HEK293T (cell line): Measurements from ENCODE around the gene INPP5A.

Experiments
- CTCF ChIA-PET: fragments of 350-600 bp; formaldehyde crosslinking; extraction: SDS; loops from one replicate; lab custom pipeline; 2021; ENCODE audit warnings: antibody characterized with exemption, inconsistent platforms; lab: Yijun Ruan, JAX
- POLR2A ChIA-PET: fragments of 350-600 bp; formaldehyde crosslinking; extraction: SDS; loops from one replicate; lab custom pipeline; 2020; ENCODE audit warnings: antibody characterized with exemption, inconsistent platforms; lab: Yijun Ruan, JAX
- DNase-seq: peaks from one replicate; pipeline ENCODE4 v3.0.0; 2012; ENCODE audit warnings: mixed read lengths; ENCODE audit errors: extremely low spot score
- ARNT ChIP-seq: fragments of 450-650 bp; IDR thresholded peaks from 2 replicates; pipeline ENCODE4 v1.6.1; 2017; ENCODE audit warnings: mild to moderate bottlenecking
- BHLHE40 ChIP-seq: fragments of 450-650 bp; IDR thresholded peaks from 2 replicates; pipeline ENCODE4 v1.6.1; 2016; ENCODE audit warnings: mild to moderate bottlenecking, moderate library complexity, borderline replicate concordance
- CTBP1 ChIP-seq: fragments of 450-650 bp; IDR thresholded peaks from 2 replicates; pipeline ENCODE4 v1.6.1; 2016; ENCODE audit warnings: borderline replicate concordance
- ELF4 ChIP-seq: fragments of 450-650 bp; IDR thresholded peaks from 2 replicates; pipeline ENCODE4 v1.6.1; 2017; ENCODE audit warnings: antibody characterized with exemption
- FOXA1 ChIP-seq: fragments of 450-650 bp; IDR thresholded peaks from 2 replicates; pipeline ENCODE4 v1.6.1; 2016; ENCODE audit warnings: mild to moderate bottlenecking
- FOXK2 ChIP-seq: fragments of 450-650 bp; IDR thresholded peaks from 2 replicates; pipeline ENCODE4 v1.6.1; 2016; ENCODE audit warnings: mild to moderate bottlenecking
- FOXM1 ChIP-seq: fragments of 450-650 bp; IDR thresholded peaks from 2 replicates; pipeline ENCODE4 v1.6.1; 2017; ENCODE audit warnings: mild to moderate bottlenecking, borderline replicate concordance
- HDGF ChIP-seq: fragments of 450-650 bp; IDR thresholded peaks from 2 replicates; pipeline ENCODE4 v1.6.1; 2017; ENCODE audit warnings: antibody characterized with exemption, borderline replicate concordance
- L3MBTL2 ChIP-seq: fragments of 450-650 bp; conservative IDR thresholded peaks from 2 replicates; pipeline ENCODE4 v1.6.1; 2016; ENCODE audit warnings: mild to moderate bottlenecking
- LEF1 ChIP-seq: fragments of 450-650 bp; IDR thresholded peaks from 2 replicates; pipeline ENCODE4 v1.6.1; 2017; ENCODE audit warnings: mild to moderate bottlenecking, borderline replicate concordance
- NFRKB ChIP-seq: fragments of 450-650 bp; IDR thresholded peaks from 2 replicates; pipeline ENCODE4 v1.6.1; 2016; ENCODE audit warnings: mild to moderate bottlenecking, moderate library complexity
- SP1 ChIP-seq: fragments of 450-650 bp; IDR thresholded peaks from 2 replicates; pipeline ENCODE4 v1.6.1; 2017
- SUZ12 ChIP-seq: fragments of 450-650 bp; IDR thresholded peaks from 2 replicates; pipeline ENCODE4 v1.6.1; 2016; ENCODE audit warnings: mild to moderate bottlenecking
- TARDBP ChIP-seq: fragments of 450-650 bp; IDR thresholded peaks from 2 replicates; pipeline ENCODE4 v1.6.1; 2016
- ZNF384 ChIP-seq: fragments of 450-650 bp; IDR thresholded peaks from 2 replicates; pipeline ENCODE4 v1.6.1; 2016
- TF ChIP-seq, protein P1 (sequence below): fragments of 450-650 bp; IDR thresholded peaks from 2 replicates; pipeline ENCODE4 v1.6.1; 2016

Gene INPP5A

DNA sequence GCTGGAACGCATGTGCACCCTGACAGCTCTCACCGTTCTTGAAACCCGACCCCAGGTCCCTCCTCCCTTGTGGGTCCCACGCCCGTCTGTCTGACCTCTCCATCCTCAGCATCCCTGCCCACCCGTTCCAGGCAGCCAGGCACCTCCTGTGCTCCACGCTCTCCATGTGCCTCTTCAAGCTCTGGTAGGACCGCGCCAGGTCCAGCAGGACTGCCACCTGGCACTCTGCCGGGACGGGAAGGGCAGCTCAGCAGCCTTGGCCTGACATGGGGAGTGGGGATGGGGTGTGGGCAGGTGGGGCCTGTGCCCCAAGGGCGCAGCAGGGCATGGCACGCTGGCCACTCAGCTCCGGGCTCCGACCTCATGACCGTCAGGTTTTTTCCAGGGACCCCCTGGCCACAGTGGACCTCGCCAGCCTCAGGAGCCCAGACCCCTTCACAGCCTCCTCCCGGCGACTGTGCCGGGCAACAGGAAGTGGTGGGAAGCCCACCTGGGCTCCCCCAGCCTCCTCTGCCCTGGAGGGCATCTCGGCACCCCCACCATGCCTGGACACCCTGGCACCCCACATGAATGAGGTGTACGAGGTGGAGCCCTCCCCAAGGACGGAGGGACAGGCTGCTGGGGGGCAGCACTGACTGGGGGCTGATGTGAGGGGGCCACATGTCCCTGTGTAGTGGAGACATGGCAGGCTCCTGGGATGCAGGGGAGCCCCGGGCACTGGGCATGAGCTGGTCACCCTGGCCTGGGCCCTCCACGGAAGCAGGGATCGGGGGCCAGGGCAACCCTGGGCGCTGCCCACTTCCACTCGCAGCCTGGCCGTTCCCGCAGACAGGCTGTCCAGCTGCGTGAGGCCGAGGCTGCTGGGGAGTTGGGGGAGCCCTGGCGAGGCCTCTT is 273.5 kb downstream of the INPP5A start:
- ChIA-PET CTCF (no interaction called here), POLR2A (no interaction called here)
- DNase-seq, result no peak
- TF ChIP-seq FOXA1 (no peak), FOXK2 (no peak), BHLHE40 (no peak), SP1 (no peak), L3MBTL2 (no peak), SUZ12 (no peak), TARDBP (no peak), ELF4 (no peak), ZNF384 (no peak), ARNT (no peak), HDGF (no peak)
- TF ChIP-seq, protein P1, sequence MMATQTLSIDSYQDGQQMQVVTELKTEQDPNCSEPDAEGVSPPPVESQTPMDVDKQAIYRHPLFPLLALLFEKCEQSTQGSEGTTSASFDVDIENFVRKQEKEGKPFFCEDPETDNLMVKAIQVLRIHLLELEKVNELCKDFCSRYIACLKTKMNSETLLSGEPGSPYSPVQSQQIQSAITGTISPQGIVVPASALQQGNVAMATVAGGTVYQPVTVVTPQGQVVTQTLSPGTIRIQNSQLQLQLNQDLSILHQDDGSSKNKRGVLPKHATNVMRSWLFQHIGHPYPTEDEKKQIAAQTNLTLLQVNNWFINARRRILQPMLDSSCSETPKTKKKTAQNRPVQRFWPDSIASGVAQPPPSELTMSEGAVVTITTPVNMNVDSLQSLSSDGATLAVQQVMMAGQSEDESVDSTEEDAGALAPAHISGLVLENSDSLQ, result no peak

DNA sequence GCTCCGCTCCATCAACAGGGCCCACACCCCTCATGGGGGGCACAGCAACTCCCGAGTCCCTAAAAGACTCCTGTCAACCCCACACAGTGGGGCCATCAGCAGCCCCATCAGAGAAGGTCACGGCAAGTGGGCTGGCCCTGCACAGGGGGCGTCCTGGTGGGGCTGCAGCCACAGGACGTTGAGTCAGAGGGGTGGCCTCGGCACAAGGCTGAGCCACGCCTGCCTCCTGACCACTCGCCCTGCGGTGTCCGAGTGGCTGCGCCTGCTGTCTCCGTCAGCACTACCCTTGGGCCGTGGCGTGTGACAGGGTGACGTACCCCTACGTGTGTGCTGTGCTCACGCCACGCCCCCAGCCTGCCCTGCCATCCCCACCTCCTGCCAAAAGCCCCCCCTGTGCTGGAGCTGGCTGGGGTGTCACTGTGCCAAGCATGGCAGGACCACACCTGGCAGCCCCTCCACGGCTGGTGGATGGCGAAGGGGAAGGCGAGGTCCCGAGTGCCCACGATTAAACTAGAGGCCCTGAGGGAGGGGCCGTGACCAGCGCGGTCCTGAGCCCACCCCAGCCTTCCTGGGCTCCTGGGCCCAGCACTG is 274.4 kb downstream of the INPP5A start:
- CTCF ChIA-PET, result no interaction called here
- POLR2A ChIA-PET, result no interaction called here
- no peak for DNase-seq
- TF ChIP-seq BHLHE40, result no peak
- no peak for TF ChIP-seq LEF1
- TF ChIP-seq, protein P1, result no peak
- no peak for TF ChIP-seq FOXM1
- no peak for TF ChIP-seq FOXA1
- TF ChIP-seq TARDBP, result no peak
- TF ChIP-seq ARNT, result no peak
- no peak for TF ChIP-seq FOXK2
- no peak for TF ChIP-seq L3MBTL2
- no peak for TF ChIP-seq ZNF384
- TF ChIP-seq SUZ12, result no peak
- no peak for TF ChIP-seq HDGF
- TF ChIP-seq NFRKB, result no peak
- no peak for TF ChIP-seq SP1

DNA sequence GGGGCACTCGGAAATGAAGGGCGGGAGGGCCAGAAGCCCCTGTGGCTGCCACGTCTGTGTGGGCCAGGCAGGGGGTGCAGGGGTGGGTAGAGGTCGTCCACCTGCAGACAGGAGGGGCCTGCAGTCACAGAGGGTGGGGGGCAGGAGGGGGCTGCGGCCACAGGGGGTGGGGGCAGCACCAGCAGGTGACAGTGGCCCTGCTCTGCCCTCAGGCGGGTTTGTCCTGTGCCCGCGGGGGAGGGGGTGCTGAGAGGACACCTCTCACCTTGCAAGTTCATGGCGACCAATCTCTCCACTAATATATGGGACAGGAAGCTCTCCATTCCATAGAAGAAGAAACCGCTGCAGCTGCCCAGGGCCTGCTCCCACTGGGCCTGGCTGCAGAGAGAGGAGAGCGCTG is 274.9 kb downstream of the INPP5A start:
- DNase-seq, result no peak
- no peak for TF ChIP-seq ELF4
- no peak for TF ChIP-seq FOXA1
- no peak for TF ChIP-seq FOXM1
- TF ChIP-seq FOXK2, result no peak
- no peak for TF ChIP-seq LEF1
- CTCF ChIA-PET, result no interaction called here
- POLR2A ChIA-PET, result no interaction called here

DNA sequence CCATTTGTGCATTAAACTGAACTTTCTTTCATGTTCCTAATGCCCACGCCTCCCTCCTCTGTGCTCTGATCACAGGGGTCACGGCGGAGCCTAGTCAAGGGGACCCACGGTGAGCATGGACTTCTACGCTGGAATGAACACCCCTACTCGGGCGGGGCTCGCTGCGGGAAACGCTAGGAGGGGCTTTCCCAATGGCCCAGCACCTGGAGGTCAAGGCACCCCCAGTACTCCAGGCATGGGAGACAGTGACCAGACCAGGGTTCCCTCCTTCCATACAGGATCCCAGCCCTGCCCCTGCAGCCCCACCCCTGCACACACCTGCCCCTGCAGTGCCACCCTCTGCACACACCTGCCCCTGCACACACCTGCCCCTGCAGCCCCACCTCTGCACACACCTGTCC is 275.4 kb downstream of the INPP5A start:
- no peak for DNase-seq
- POLR2A ChIA-PET, result no interaction called here
- CTCF ChIA-PET, result no interaction called here
- TF ChIP-seq ZNF384 (no peak), ARNT (no peak), BHLHE40 (no peak), FOXK2 (no peak), NFRKB (no peak), LEF1 (no peak), FOXM1 (no peak), SP1 (no peak), SUZ12 (no peak), L3MBTL2 (no peak), ELF4 (no peak), CTBP1 (no peak)

DNA sequence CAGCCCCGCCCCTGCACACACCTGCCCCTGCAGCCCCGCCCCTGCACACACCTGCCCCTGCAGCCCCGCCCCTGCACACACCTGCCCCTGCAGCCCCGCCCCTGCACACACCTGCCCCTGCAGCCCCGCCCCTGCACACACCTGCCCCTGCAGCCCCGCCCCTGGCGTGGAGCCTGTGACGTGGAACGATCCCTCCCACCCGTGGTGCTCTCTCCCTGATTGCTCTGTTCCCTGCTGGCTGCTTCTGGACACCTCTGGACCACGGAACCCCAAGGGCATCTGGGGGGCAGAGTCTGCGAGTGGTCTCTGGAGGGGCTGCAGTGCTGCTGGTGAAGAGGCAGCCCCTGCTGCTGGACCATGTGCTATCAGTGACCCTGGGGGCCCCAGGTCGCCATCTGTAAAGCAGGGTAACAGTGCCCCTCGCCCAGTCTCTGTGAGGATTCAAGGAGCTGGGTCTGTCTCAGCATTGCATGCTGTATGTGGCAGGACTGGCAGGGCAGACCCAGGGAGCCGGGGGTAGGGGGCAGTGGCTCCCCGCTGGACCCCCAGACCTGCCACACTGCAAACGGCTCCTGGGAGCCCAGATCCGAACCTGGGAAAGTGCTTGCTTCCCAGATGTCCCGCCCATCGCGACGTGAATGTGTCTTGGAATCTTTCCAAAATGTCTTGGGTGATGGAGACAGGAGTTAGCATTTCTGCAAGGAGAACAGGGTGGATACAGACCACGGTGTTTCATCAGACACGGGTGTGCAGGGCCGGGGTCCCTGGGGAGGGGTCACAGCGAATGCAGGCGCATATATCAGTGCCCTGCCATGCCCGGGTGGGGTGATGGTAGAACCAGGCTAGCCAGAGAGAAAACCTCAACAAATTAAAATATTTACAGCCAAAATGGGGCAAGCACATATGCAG is 276.2 kb downstream of the INPP5A start:
- no peak for DNase-seq
- TF ChIP-seq FOXK2 (no peak), BHLHE40 (no peak), SP1 (no peak), L3MBTL2 (no peak), ARNT (no peak), ELF4 (no peak), HDGF (no peak), LEF1 (no peak), FOXM1 (no peak), TARDBP (no peak), ZNF384 (no peak), SUZ12 (no peak), FOXA1 (no peak), CTBP1 (no peak), NFRKB (no peak)
- TF ChIP-seq, protein P1, result no peak
- POLR2A ChIA-PET, result no interaction called here
- CTCF ChIA-PET, result no interaction called here

DNA sequence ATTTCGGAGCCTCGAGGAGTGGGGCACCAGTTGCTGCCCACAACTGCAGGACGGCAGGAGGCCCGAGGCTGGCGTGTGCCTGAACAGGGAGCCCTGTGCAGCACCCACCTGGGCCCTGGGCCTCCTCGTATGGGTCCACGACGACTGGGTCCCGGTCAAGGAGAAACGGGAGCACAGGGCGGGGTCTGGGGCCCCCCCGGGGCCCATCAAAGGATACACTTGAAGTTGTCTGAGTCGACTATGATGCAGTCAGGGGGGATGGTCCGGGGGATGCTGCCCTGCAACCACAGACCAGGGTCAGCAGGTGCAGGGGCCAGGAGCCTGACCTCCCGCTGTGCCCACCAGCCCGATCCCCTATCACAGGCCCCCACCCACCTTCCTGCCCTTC is 276.9 kb downstream of the INPP5A start:
- DNase-seq, result no peak
- CTCF ChIA-PET, result no interaction called here
- POLR2A ChIA-PET, result no interaction called here
- TF ChIP-seq SP1 (no peak), NFRKB (no peak), ARNT (no peak), FOXM1 (no peak), BHLHE40 (no peak), SUZ12 (no peak), ELF4 (no peak), ZNF384 (no peak), FOXK2 (no peak)
